MCF 10A (cell line): ENCODE results near the gene RHOV. TPM values are rescaled to one million over a fixed set of nuclear protein-coding genes. Genes with fewer than 3 reads are reported as not detected.

Experiments used
- BruUV-seq: library from RNA; stranded (reverse); fragments of 400-500 nt; replicated peaks from 2 replicates; lab custom pipeline; 2021; lab: Mats Ljungman, UMichigan
- CTCF ChIA-PET: fragments of 300-600 bp; sonication (Branson Sonifier 250); formaldehyde crosslinking; extraction: SDS; loops from one replicate; lab custom pipeline; 2021; ENCODE audit warnings: antibody characterized with exemption, inconsistent platforms; lab: Yijun Ruan, JAX
- POLR2A ChIA-PET: fragments of 300-600, 350-650 bp; sonication (Branson Sonifier 250); formaldehyde crosslinking; extraction: SDS; loops from one replicate; lab custom pipeline; 2020; ENCODE audit warnings: antibody characterized with exemption, inconsistent platforms; lab: Yijun Ruan, JAX
- DNase-seq: peaks from one replicate; pipeline ENCODE4 v3.0.0-alpha.2; 2018; ENCODE audit not compliant: unreplicated experiment
- H3K27ac Mint-ChIP-seq: one replicate; pipeline ENCODE4 v1.8.0; 2022; ENCODE audit warnings: mild to moderate bottlenecking, low read depth, mixed read lengths; ENCODE audit not compliant: unreplicated experiment
- H3K27me3 Mint-ChIP-seq: one replicate; pipeline ENCODE4 v1.8.0; 2022; ENCODE audit warnings: mixed read lengths; ENCODE audit not compliant: insufficient read depth, unreplicated experiment
- H3K36me3 Mint-ChIP-seq: one replicate; pipeline ENCODE4 v1.8.0; 2022; ENCODE audit warnings: mild to moderate bottlenecking, moderate library complexity, mixed read lengths; ENCODE audit not compliant: insufficient read depth, unreplicated experiment
- H3K4me1 Mint-ChIP-seq: one replicate; pipeline ENCODE4 v1.8.0; 2022; ENCODE audit warnings: mixed read lengths; ENCODE audit not compliant: insufficient read depth, unreplicated experiment
- H3K4me3 Mint-ChIP-seq: one replicate; pipeline ENCODE4 v1.8.0; 2022; ENCODE audit warnings: mild to moderate bottlenecking, moderate library complexity, mixed read lengths; ENCODE audit not compliant: unreplicated experiment
- H3K9me3 Mint-ChIP-seq: one replicate; pipeline ENCODE4 v1.8.0; 2022; ENCODE audit warnings: mixed read lengths; ENCODE audit not compliant: unreplicated experiment
- intact Hi-C: fragments of 100-400 bp; cut with micrococcal nuclease; formaldehyde crosslinking; loops from 2 replicates; pipeline ENCODE4 v1.14.1; 2022
- total RNA-seq: library from RNA; stranded (reverse); gene quantifications from 2 replicates; pipeline ENCODE4 v1.2.3, GENCODE V29; 2022
- TF ChIP-seq, protein P1 (sequence below): fragments of 200-600 bp; IDR thresholded peaks from one replicate; pipeline ENCODE4 v1.8.0; 2022; ENCODE audit warnings: antibody characterized with exemption, mild to moderate bottlenecking; ENCODE audit not compliant: unreplicated experiment

The RHOV gene
- total RNA-seq, 1 experiment from 2014 or later = 1.7 TPM

DNA sequence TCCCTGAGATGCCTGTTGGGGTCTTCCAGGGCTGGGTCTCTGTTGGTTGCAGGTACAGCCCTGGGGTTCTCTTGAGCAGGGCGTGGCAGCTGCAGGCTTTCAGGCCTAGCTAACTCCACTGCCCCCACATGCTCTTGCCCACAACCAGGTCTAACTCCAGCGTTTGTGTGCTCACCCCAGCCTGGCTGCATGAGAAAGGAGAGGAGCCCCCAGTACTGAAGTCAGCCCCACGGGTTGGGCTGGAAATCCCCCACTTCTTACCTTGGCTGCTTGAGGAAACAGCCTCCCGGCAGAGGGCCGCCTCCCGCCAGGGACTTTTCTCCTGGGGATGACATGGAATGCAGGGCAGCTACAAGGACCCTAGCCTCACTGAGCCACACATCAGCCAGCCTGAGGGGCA, 38.4 kb upstream of the RHOV start:
- intact Hi-C loops = no loop called here
- H3K4me3 Mint-ChIP-seq = no peak overlapping the region
- no peak overlapping the region for H3K27ac Mint-ChIP-seq
- no peaks in the 10 kb centered on the region for H3K36me3 Mint-ChIP-seq
- ChIA-PET POLR2A (interaction anchor here (1.1 kb wide), 1 partner anchor 420 kb away, joined by 4 read pairs; the partner anchor contains the start of genes NUSAP1 and OIP5), CTCF (interaction anchor here (0.5 to 0.6 kb wide), 2 partner anchors 55 to 325 kb away, joined by 3 read pairs; no protein-coding TSS in a partner anchor)
- no TSS peak for BruUV-seq
- DNase-seq = no peak
- H3K4me1 Mint-ChIP-seq = peaks cover 14% of the 10 kb centered on the region
- H3K9me3 Mint-ChIP-seq = no peaks in the 10 kb centered on the region
- no peaks in the 10 kb centered on the region for H3K27me3 Mint-ChIP-seq
- TF ChIP-seq, protein P1, sequence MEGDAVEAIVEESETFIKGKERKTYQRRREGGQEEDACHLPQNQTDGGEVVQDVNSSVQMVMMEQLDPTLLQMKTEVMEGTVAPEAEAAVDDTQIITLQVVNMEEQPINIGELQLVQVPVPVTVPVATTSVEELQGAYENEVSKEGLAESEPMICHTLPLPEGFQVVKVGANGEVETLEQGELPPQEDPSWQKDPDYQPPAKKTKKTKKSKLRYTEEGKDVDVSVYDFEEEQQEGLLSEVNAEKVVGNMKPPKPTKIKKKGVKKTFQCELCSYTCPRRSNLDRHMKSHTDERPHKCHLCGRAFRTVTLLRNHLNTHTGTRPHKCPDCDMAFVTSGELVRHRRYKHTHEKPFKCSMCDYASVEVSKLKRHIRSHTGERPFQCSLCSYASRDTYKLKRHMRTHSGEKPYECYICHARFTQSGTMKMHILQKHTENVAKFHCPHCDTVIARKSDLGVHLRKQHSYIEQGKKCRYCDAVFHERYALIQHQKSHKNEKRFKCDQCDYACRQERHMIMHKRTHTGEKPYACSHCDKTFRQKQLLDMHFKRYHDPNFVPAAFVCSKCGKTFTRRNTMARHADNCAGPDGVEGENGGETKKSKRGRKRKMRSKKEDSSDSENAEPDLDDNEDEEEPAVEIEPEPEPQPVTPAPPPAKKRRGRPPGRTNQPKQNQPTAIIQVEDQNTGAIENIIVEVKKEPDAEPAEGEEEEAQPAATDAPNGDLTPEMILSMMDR = no peak

DNA sequence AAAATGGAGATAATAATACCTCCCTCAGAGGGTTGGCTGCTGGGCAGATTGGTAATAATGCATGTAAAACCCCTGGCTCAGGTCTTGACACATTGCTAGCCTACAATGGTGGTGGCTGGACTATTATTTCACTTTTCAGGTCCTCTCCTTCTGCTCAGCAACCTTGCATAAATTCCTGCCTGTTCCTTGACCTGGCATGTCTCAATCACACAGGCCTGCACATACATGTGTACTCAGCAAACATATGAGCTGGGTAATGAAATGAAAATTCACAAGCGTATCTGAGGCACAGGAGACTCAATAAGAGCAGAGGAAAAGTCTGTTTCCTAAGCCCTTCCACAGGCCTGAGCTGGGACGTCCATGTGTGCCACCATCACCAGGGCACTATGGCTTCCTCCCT, 37.7 kb upstream of the RHOV start:
- no TSS peak for BruUV-seq
- POLR2A ChIA-PET = interaction anchor here (1.1 to 1.6 kb wide), 2 partner anchors 16 to 421 kb away, joined by 3 to 4 read pairs; partner anchors contain the start of genes NUSAP1 and OIP5
- Mint-ChIP-seq H3K4me1 (peaks cover 14% of the 10 kb centered on the region), H3K36me3 (no peaks in the 10 kb centered on the region), H3K4me3 (no peak overlapping the region), H3K9me3 (no peaks in the 10 kb centered on the region), H3K27ac (no peak overlapping the region), H3K27me3 (no peaks in the 10 kb centered on the region)
- CTCF ChIA-PET = interaction anchor here (0.5 to 1.6 kb wide), 6 partner anchors 8 to 201 kb away, joined by 3 to 5 read pairs (median 4); partner anchors contain the start of gene VPS18
- DNase-seq = no peak
- TF ChIP-seq, protein P1 = no peak
- intact Hi-C loops = no loop called here

DNA sequence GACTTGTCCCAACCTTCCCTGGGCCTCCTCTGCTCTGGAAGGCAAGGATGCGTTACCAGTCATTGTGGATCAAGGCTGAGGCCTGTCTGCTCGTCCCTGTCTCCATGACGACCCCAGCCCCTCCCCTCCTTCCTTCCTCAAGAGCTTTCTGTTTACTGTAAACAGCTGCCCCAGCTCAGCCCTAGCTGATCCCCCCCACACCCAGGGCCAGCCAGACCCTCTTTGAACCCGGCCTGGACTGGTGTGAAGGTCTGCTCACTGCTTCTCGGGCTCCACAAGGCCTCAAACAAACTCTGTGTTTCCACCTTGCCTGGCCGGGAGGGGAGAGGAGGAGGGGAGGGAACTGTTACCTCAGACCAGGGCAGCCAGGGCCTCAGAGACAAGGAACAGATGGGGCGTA, 37.1 kb upstream of the RHOV start:
- TF ChIP-seq, protein P1 = no peak
- Mint-ChIP-seq H3K9me3 (no peaks in the 10 kb centered on the region), H3K4me1 (peaks cover 14% of the 10 kb centered on the region), H3K27ac (no peak overlapping the region), H3K4me3 (no peak overlapping the region), H3K27me3 (no peaks in the 10 kb centered on the region), H3K36me3 (no peaks in the 10 kb centered on the region)
- DNase-seq = no peak
- BruUV-seq = no TSS peak
- intact Hi-C loops = no loop called here
- ChIA-PET POLR2A (interaction anchor here (1.1 to 1.6 kb wide), 2 partner anchors 17 to 422 kb away, joined by 3 to 4 read pairs; partner anchors contain the start of genes NUSAP1 and OIP5), CTCF (interaction anchor here (0.6 to 1.6 kb wide), 3 partner anchors 17 to 202 kb away, joined by 3 to 5 read pairs (median 4); partner anchors contain the start of gene VPS18)

DNA sequence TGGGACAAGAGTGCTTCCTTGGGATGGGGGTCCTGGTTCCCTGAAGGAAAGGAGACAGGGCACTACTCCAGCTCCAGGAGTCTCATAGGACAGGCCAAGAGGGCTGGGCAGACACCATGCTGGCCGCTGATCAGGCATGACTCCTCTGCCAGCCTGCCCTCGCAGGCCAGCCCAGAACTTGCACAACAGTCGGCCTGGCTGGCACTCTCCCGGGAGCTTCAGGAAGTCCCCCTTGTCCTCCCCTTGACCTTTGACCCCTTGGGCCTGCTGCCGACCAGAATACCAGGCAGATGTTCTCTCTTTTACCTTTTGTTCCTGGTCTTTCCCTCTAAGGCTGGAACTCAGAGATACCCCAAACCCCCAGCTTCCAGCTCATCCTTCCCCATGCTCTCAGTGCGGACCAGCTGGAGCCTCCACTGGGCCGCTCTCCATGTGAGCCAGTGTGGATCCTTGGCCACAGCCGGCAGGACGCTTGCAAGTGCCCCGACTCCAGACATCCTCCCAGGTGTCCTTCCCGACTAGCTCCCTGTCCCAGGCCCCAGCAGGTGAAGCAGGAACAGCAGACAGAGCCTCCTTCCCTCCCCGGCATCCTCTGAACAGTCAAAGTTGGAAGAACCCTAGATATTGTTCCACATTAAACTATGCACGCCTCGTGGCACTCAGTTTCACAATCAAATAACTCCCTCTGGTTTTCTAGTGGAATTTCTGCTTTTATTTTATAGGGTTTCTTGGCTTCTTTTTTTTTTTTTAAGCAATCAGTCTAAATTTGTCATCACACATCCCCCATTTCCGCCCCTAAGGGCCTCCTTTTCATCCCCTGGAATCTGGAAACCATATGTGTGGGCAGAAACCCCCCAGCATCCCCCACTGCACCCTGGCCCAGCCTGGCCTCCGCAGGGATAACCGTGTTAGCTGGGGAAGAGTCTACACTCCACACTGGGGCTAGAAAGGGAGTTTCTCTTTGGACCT, 35.9 kb upstream of the RHOV start:
- TF ChIP-seq, protein P1 = no peak
- Mint-ChIP-seq H3K27me3 (no peaks in the 10 kb centered on the region), H3K4me3 (no peak overlapping the region), H3K9me3 (no peaks in the 10 kb centered on the region), H3K27ac (no peak overlapping the region), H3K4me1 (peaks cover 21% of the 10 kb centered on the region), H3K36me3 (peaks cover 1% of the 10 kb centered on the region)
- no TSS peak for BruUV-seq
- ChIA-PET CTCF (interaction anchor here (0.5 to 1.9 kb wide), 5 partner anchors 16 to 1024 kb away, joined by 3 to 8 read pairs (median 4); no protein-coding TSS in a partner anchor), POLR2A (interaction anchor here (0.7 to 1.6 kb wide), 3 partner anchors 18 to 32 kb away, joined by 3 to 5 read pairs (median 3); partner anchors contain the start of gene DLL4)
- DNase-seq = peak; percentile 68
- intact Hi-C loops = no loop called here
